Occipital lobe (tissue), 2 donors: Measurements from ENCODE around the gene XRCC6. TPM values are rescaled to one million over a fixed set of nuclear protein-coding genes. Genes with fewer than 3 reads are reported as not detected.
"Not testable (repeated sequence)": the region's sequence is repeated elsewhere in the genome, so short reads cannot be mapped to it uniquely, and the experiment has no call there.

Experiments
- DNase-seq: peaks from one replicate; lab custom pipeline; 2025; lab: John Stamatoyannopoulos, UW
- total RNA-seq: library from RNA; depleted of rRNA; stranded (reverse); fragments of >200 nt; gene quantifications from one replicate; pipeline ENCODE4 v1.2.3, GENCODE V29; 2014

Gene XRCC6
- total RNA-seq, 1 donor from 2014 or later, result 208 TPM

DNA sequence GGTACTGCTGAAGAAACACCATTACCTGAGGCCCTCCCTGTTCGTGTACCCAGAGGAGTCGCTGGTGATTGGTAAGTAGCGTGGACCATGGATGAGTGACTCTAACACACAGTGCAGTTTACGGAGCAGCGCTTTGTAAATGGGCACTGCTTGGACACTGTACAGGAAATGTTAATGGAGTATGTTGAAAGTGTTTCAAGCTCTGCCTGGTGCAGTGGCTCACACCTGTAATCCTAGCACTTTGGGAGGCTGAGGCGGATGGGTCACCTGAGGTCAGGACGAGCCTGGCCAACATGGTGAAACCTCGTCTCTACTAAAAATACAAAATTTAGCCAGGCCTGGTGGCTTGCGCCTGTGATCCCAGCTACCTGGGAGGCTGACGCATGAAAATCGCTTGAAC is 29.7 kb downstream of the XRCC6 start:
- DNase-seq, result no peak

DNA sequence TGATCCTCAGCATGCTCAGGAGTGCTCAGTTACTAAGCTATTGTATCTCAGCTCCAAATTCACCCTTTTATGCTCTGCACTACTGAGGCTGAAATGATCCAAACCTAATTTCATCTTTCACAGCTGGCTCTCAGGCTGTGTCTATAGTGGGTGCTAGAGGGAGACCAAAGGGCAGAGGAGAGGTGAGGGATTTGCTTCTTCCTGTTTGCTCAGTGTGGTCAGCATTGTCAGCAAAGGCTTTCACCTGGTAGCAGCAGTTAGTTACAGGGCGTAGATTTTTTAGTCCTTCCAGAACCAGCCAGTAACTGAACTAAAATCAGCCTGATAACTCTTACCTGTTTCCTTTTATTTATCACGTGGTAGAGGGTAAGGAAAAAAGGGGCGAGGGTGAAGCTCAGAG is 33.2 kb downstream of the XRCC6 start:
- DNase-seq, result no peak

- DNase-seq, result no peak
Measured at GRCh38 chr22:41656556-41656955, 35.5 kb downstream of the XRCC6 start.

- no peak for DNase-seq
Measured at GRCh38 chr22:41657709-41658108, 36.6 kb downstream of the XRCC6 start.

GRCh38 chr22:41658869-41659268 is 37.8 kb downstream of the XRCC6 start:
- no peak for DNase-seq

- no peak for DNase-seq
Measured at GRCh38 chr22:41659941-41660340, 38.8 kb downstream of the XRCC6 start.

DNA sequence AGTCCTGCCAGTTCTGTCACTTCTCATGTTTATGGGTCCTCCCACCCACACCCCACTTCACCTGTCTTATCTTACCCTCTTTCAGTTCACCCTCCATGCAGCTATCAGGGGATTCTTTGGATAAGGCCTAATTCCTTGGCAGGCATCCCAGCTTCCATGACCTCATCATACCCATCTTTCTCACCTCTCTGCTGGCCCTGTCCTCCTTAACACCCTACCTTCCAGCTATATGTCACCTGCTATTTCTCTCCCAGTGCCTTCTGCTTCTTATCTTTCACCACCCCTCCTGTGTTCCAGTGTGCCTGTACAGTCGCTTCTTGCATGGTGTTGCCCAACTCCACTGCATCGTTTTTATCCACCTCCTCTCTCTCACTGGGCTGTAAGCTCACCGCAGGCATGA is 39.3 kb downstream of the XRCC6 start:
- no peak for DNase-seq

GRCh38 chr22:41661088-41661487 is 40.0 kb downstream of the XRCC6 start:
- DNase-seq, result no peak

DNA sequence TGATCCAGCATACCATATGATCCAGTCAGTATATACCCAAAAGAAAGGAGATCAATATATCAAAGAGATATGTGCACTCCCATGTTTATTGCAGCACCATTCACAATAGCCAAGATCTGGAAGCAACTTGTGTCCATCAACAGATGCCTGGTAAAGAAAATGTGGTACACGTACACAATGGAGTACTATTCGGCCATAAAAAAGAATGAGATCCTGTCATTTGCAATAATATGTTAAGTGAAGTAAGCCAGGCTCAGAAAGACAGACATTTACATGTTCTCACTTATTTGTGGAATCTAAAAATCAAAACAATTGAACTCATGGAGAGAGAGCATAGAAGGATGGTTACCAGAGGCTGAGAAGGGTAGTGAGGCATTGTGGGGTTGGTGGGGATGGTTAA is 40.6 kb downstream of the XRCC6 start:
- DNase-seq, result no peak

GRCh38 chr22:41663594-41663993 is 42.5 kb downstream of the XRCC6 start:
- not testable (repeated sequence) for DNase-seq

DNA sequence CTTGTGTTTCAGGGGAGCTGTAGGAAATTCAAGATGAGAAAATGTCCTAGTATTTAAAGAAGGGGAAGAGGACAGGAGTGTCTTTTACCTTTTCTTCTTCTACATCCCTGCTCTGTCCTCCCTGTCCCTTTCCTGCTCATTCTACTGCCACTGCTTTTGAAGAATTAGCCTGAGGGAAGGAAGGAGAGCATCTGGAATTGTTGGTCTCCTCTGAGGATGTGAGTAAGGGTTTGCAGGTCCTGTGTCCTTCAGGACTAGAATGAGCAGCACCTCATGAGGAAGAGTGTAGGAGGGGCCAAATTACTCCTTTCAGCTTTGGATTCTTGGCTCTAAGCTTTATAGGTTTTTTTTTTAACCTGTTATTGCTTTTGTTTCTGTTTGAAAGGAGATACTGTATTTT is 43.4 kb downstream of the XRCC6 start:
- no peak for DNase-seq

GRCh38 chr22:41664951-41665350 is 43.9 kb downstream of the XRCC6 start:
- DNase-seq, result no peak

- DNase-seq, result no peak
Measured at GRCh38 chr22:41668971-41669911, 48.1 kb downstream of the XRCC6 start.

DNA sequence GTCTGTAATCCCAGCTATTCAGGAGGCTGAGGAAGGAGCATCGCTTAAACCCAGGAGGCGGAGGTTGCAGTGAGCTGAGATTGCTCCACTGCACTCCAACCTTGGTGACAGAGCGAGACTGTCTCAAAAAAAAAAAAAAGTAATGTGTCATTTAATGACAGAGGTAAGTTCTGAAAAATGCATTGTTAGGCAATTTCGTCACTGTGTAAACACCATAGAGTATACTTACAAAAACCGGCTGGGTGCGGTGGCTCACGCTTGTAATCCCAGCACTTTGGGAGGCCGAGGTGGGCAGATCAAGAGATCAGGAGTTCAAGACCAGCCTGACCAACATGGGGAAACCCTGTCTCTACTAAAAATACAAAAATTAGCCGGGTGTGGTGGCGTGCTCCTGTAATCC is 51.0 kb downstream of the XRCC6 start:
- DNase-seq, result not testable (repeated sequence)

DNA sequence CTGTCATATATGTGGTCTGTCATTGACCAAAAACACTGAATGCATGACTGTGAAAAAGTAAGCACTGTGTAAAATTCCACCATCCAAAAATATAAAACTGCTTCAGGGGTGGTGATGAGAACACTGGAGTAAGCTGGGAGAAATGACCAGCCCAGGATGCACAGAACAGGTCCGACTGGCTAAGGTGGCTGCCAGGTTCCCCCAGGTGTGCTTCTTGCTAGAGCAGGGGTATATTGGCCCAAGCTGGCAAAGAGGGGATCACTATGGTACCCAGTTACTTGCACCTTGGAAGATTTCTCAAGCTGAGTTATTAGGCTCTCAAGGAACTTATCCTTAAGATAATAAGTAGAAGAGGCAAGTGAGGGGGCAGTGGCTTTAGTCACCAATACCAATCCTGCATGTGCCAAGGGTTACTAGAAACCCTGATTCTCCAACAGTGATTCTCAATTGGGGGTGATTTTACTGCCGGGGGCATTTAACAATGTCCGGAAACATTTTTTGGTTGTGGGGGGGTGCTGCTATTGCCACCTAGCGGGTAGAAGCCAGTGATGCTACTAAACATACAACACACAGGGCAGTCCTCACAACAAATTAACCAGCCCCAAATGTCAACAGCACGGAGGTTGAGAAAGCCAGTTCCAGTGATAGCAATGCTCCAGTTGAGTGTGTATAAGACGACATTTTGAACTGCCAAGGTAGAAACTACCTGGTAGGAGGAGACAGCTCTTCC is 51.9 kb downstream of the XRCC6 start:
- no peak for DNase-seq

DNA sequence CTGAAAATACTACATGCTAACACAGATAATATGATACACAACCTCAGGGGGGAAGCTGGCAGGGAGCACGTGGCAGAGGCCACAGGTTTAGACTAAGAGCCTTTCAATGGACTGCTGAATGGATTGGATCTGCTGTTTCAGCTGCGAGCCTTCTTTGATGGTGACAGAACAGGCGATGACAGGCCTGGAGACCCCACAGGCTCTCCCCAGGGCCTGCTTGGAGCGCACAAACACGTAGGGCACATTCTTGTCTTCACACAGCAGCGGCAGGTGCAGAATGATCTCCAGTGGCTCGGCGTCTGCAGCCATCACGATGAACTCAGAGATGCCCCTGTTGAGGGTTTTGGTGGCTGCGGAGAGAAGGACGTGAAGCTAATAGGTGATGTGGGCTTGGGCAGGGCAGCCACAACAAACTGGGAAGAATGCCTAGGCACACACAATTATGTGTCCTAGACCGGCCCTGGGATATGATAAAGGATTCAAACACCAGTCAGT is 53.8 kb downstream of the XRCC6 start:
- no peak for DNase-seq

- DNase-seq, result no peak
Measured at GRCh38 chr22:41676134-41676533, 55.0 kb downstream of the XRCC6 start.

- DNase-seq, result no peak
Measured at GRCh38 chr22:41681616-41682015, 60.5 kb downstream of the XRCC6 start.

DNA sequence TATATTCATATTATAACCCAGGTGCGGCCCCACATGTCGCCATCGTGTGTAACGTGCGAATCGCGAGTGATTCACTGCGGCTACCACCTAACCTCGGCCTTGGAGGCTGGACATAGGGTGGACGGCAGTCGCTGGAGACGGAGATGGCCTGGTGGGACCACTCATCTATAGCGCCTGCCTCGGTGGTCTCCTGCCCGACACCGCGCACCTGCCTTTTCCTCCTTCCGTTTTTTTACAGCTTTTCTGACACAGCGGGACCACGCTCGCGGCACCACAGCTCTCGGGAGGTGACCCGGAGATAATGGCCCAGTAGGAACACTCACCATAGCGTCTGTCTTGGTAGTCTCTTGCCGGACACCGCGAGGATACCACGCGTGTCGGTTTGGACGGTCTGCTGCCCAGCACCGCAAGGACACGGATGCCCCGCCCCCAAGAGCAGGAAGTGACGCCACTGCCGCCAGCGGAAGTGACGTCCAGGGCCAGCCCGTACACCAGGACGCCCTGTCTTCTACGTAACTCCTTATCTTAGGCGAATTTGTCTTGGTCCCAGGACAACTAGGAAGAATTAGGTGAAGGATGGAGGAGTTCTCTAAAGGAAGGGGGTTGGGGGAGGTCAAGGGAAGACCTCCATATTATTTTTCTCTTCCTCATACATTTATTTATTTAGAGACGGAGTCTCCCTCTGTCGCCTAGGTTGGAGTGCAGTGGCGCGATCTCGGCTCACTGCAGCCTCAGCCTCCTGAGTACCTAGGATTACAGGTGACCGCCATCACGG is 61.1 kb downstream of the XRCC6 start:
- peak; percentile 76 for DNase-seq

DNA sequence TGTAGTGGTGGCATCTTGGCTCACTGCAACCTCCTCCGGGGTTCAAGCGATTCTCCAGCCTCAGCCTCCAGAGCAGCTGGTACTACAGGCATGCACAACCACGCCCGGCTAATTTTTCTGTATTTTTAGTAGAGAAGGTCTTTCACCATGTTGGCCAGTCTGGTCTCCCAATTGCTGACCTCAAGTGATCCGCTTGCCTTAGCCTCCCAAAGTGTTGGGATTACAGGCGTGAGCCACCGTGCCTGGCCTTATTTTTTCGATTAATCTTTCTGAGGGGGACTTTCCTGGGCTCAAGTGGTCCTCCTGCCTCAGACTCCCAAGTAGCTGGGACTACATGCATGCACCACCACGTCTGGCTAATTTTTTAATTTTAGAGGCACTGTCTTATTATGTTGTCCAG is 62.0 kb downstream of the XRCC6 start:
- DNase-seq, result no peak

- no peak for DNase-seq
Measured at GRCh38 chr22:41683616-41684015, 62.5 kb downstream of the XRCC6 start.

GRCh38 chr22:41684194-41684593 is 63.1 kb downstream of the XRCC6 start:
- no peak for DNase-seq
